ENCODE results near the gene PHF14.

Gene PHF14

DNA sequence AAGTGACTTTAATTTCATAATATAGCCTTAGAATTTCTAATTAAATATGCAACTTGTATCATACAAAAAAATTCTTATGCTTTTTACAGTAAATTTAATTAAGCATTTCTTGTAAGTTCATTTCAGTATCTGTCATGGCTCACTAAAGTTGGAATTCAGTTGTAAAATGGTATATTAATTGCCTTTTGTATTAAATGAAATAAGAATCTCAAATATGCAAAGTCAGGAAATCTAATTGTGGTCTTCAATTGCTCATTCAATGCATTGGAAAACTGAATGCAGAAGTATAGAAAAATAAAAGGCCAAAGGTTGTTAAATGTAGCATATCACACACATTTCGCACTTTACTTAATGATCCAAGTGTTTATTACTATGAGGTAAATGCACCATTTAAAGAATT, 189.5 kb downstream of the PHF14 start:
- no peak overlapping the region for H3K27ac ChIP-seq
- H3K27me3 ChIP-seq = no peaks in the 10 kb centered on the region
- H3K4me3 ChIP-seq = no peak overlapping the region
- TF ChIP-seq, protein P1, sequence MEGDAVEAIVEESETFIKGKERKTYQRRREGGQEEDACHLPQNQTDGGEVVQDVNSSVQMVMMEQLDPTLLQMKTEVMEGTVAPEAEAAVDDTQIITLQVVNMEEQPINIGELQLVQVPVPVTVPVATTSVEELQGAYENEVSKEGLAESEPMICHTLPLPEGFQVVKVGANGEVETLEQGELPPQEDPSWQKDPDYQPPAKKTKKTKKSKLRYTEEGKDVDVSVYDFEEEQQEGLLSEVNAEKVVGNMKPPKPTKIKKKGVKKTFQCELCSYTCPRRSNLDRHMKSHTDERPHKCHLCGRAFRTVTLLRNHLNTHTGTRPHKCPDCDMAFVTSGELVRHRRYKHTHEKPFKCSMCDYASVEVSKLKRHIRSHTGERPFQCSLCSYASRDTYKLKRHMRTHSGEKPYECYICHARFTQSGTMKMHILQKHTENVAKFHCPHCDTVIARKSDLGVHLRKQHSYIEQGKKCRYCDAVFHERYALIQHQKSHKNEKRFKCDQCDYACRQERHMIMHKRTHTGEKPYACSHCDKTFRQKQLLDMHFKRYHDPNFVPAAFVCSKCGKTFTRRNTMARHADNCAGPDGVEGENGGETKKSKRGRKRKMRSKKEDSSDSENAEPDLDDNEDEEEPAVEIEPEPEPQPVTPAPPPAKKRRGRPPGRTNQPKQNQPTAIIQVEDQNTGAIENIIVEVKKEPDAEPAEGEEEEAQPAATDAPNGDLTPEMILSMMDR (IDR thresholded peaks at IDR 0.05) = no peak
- H3K36me3 ChIP-seq = no peaks in the 10 kb centered on the region
- no peaks in the 10 kb centered on the region for H3K4me1 ChIP-seq
- no peaks in the 10 kb centered on the region for H3K9me3 ChIP-seq
- intact Hi-C loops (cut with DNase I; ENCODE audit: low total_unique reads) = no loop called here
- DNase-seq = no peak

DNA sequence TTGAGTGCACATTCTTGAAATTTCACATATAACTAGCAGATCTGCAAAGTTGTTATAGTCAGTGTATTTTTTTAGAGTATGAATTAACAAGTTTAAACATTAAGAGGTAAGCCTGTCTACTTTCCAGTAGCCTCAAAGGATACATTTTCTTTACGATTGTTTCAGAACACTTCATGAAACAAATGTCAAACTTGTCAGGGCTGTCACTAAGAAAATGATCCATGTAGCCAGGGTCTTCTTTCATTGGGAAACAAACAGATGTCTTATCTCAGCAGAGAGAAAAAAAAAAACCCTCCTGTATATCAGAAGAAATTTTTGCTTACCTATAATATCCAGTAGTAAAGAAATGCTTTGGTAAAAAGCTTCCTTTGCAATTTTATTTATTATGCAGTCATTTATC, 192.4 kb downstream of the PHF14 start:
- no peak for DNase-seq
- intact Hi-C loops (cut with DNase I; ENCODE audit: low total_unique reads) = no loop called here
- H3K27ac ChIP-seq = no peak overlapping the region

DNA sequence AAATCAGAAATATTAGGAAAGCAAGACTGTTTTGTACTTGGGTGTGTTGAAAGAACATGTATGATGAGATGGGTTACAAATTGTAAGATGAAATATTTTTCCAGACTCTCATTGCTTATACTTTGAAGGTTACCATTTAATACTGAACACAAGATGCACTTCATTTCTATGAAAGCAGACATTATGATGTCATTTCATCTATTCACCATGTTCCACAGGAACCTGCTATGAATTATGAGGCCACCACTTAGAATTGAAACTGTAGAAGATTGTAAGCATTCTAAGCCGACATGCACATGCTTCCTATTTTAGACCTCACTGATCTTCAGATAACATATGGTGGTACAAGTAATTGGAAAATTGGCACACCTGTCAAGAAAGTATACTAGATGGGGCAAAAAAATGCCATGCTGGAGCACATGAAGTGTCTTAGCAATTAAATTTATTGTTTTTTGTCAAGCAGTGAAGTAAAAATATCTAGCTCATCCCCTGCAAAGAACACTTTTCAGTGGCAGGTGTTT, 195.0 kb downstream of the PHF14 start:
- TF ChIP-seq, protein P1 (IDR thresholded peaks at IDR 0.05) = no peak
- H3K9me3 ChIP-seq = no peaks in the 10 kb centered on the region
- no peaks in the 10 kb centered on the region for H3K4me1 ChIP-seq
- intact Hi-C loops (cut with DNase I; ENCODE audit: low total_unique reads) = no loop called here
- no peaks in the 10 kb centered on the region for H3K27me3 ChIP-seq
- H3K36me3 ChIP-seq = no peaks in the 10 kb centered on the region
- no peak for DNase-seq
- H3K27ac ChIP-seq = no peak overlapping the region
- no peak overlapping the region for H3K4me3 ChIP-seq

More for the DNA sequence above, 192.4 kb downstream of the PHF14 start:
- no peaks in the 10 kb centered on the region for H3K27me3 ChIP-seq
- H3K36me3 ChIP-seq = no peaks in the 10 kb centered on the region
- TF ChIP-seq, protein P1 (IDR thresholded peaks at IDR 0.05) = no peak
- H3K4me1 ChIP-seq = no peaks in the 10 kb centered on the region
- no peak overlapping the region for H3K4me3 ChIP-seq
- no peaks in the 10 kb centered on the region for H3K9me3 ChIP-seq

DNA sequence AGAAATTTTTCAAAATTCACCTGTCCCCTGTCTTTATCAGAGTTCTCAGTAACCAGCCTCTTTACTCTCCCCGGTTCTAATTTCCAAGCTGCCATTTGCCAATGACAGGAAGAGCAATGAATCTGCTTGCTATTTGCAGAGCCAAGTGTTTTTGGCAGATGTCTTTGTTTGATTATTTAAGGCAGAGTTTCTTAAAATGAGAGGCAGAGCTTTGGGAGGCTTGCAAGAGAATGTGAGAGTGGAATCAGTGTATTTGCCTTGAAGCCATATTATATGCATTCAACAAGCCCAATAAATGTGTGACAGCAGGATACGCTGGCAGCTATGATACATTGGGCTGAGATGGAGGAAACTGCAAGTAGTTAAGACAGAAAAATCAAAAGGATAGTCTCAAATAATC, 196.5 kb downstream of the PHF14 start:
- no peak overlapping the region for H3K27ac ChIP-seq
- H3K4me1 ChIP-seq = no peaks in the 10 kb centered on the region
- DNase-seq = no peak
- no peak overlapping the region for H3K4me3 ChIP-seq
- no peaks in the 10 kb centered on the region for H3K27me3 ChIP-seq
- intact Hi-C loops (cut with DNase I; ENCODE audit: low total_unique reads) = no loop called here
- H3K36me3 ChIP-seq = no peaks in the 10 kb centered on the region
- H3K9me3 ChIP-seq = no peaks in the 10 kb centered on the region
- TF ChIP-seq, protein P1 (IDR thresholded peaks at IDR 0.05) = no peak

DNA sequence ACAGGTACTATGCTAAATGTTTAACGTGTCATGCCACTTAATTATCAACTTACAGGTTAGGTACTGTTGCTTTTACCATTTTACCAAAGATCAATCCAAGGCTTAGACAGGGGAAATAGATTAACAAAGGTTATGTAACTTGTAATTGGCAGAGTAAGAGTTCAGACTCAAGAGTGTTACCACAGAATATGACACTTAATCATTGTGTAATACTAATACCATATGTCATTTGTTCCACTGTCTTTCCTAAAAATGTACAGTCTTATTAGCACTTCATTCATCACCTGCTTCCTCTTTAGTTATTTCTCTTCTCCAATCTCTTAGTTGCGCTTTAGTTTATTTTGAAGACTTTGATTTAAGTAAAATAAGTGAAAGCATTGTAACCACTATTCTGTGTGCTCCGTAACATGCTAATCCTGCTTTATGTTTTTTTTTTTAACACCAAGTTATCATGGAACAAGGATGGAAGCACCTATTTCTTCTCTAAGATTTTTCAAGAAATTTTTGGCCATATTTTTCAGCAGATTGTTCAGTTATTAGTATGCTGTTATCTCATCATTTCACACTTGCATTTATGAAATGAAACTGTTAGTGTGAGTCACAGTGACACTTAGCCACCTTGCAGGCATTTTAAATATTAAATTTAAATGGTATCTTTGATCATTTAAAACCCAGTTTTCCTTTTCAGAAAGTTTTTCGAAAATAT, 197.3 kb downstream of the PHF14 start:
- no peak overlapping the region for H3K27ac ChIP-seq
- TF ChIP-seq, protein P1 (IDR thresholded peaks at IDR 0.05) = no peak
- no peaks in the 10 kb centered on the region for H3K36me3 ChIP-seq
- intact Hi-C loops (cut with DNase I; ENCODE audit: low total_unique reads) = no loop called here
- H3K27me3 ChIP-seq = no peaks in the 10 kb centered on the region
- no peak for DNase-seq
- H3K9me3 ChIP-seq = no peaks in the 10 kb centered on the region
- H3K4me3 ChIP-seq = no peak overlapping the region
- H3K4me1 ChIP-seq = no peaks in the 10 kb centered on the region

All from tibial artery (tissue), 4 donors.